Sigmoid colon (tissue), 7 donors: Measurements from ENCODE around the gene ZXDC. TPM values are rescaled to one million over a fixed set of nuclear protein-coding genes. Genes with fewer than 3 reads are reported as not detected.

Experiments used
- DNase-seq: peaks from one replicate; pipeline ENCODE4 v3.0.0-alpha.2; 2019
- H3K27ac ChIP-seq, 4 donors: fragments of 200-600 bp; sonication (generic); one replicate each; pipeline ENCODE4 v1.5.1; 2016 to 2019; ENCODE audit warnings: mild to moderate bottlenecking in 1 of 4
- H3K27me3 ChIP-seq, 3 donors: fragments of 200-600 bp; sonication (generic); one replicate each; pipeline ENCODE4 v1.5.1; 2019; ENCODE audit warnings: mild to moderate bottlenecking in 1 of 3
- H3K36me3 ChIP-seq, 4 donors: fragments of 200-600 bp; sonication (generic); one replicate each; pipeline ENCODE4 v1.5.1; 2016 to 2019
- H3K4me1 ChIP-seq, 4 donors: fragments of 200-600 bp; sonication (generic); one replicate each; pipeline ENCODE4 v1.5.1; 2017 to 2019
- H3K4me3 ChIP-seq, 4 donors: fragments of 200-600 bp; sonication (generic); one replicate each; pipeline ENCODE4 v1.5.1; 2017 to 2019; ENCODE audit warnings: mild to moderate bottlenecking in 2 of 4, moderate library complexity in 1 of 4
- H3K9me3 ChIP-seq, 4 donors: fragments of 200-600 bp in 3 of 4; sonication (generic) in 3 of 4; one replicate each; pipeline versions ENCODE4 v1.5.1 to v1.6.1; 2013 to 2019
- CTCF ChIP-seq, 4 experiments: fragments of 450-650 bp in 3 of 4; fragments of 200-600 bp in 1 of 4; IDR thresholded peaks; one replicate each; pipeline ENCODE4 v1.5.1; 2016 to 2019; ENCODE audit warnings: antibody characterized with exemption in 4 of 4, mild to moderate bottlenecking in 3 of 4, moderate library complexity in 2 of 4
- EP300 ChIP-seq, 4 donors: sonication (generic); formaldehyde crosslinking; IDR thresholded peaks; one replicate each; pipeline ENCODE4 v1.6.1; 2017; ENCODE audit warnings: antibody characterized with exemption in 4 of 4
- POLR2A ChIP-seq, 2 donors: fragments of 450-650 bp; IDR thresholded peaks; one replicate each; pipeline ENCODE4 v1.6.1; 2016; ENCODE audit warnings: antibody characterized with exemption in 2 of 2, mild to moderate bottlenecking in 2 of 2, moderate library complexity in 2 of 2
- POLR2AphosphoS5 ChIP-seq, 4 donors: sonication (generic); formaldehyde crosslinking; IDR thresholded peaks; one replicate each; pipeline ENCODE4 v1.6.1; 2017; ENCODE audit warnings: antibody characterized with exemption in 4 of 4
- WGBS, 2 donors: extraction: QIAGEN DNeasy Blood & Tissue Kit; methylation state at CpG; one replicate each; pipeline ENCODE4 v1.1.7; 2013; 5-methylcytosine and 5-hydroxymethylcytosine counted together
- intact Hi-C: fragments of 100-400 bp; cut with DNase I; formaldehyde crosslinking; loops from one replicate; pipeline ENCODE4 v1.15.1; 2023
- polyA plus RNA-seq, 3 donors: library from polyadenylated mRNA; stranded (reverse); fragments of 200-250 nt; gene quantifications; one replicate each; pipeline ENCODE4 v1.2.3, GENCODE V29; 2013
- total RNA-seq, 4 donors: library from RNA; depleted of rRNA; stranded (reverse); fragments of >200 nt; gene quantifications; one replicate each; pipeline ENCODE4 v1.1.0, GENCODE V29; 2016
- donor health status: healthy with polysubstance abuse.
- donor health status: Bipolar disorder and iron deficiency.
- donor health status: healthy.

ZXDC gene
- total and polyA plus RNA-seq, 7 donors = 5.5 to 33.8 (median 26.4) TPM

- 86 to 92% methylated on average over 14 of the region's 14 CpGs for WGBS, 2 donors
- no peak overlapping the region for H3K27ac ChIP-seq
- intact Hi-C loops = no loop called here
Observed at GRCh38 chr3:126488185-126488584, 12.5 kb upstream of the ZXDC start.

GRCh38 chr3:126487151-126487771 lies 11.6 kb upstream of the ZXDC start:
- Histone ChIP-seq H3K4me3 (no peak overlapping the region), H3K36me3 (no peaks in the 10 kb centered on the region), H3K9me3 (no peaks in the 10 kb centered on the region), H3K4me1 (no peaks in the 10 kb centered on the region), H3K27ac (peak overlapping the region in 1 of 4 donors; percentile 32), H3K27me3 (no peaks in the 10 kb centered on the region)
- no peak for TF ChIP-seq CTCF (IDR thresholded peaks at IDR 0.05)
- no peak for TF ChIP-seq EP300 (IDR thresholded peaks at IDR 0.05)
- TF ChIP-seq POLR2AphosphoS5 (IDR thresholded peaks at IDR 0.05) = no peak
- intact Hi-C loops = no loop called here
- WGBS, 2 donors = 54 to 72% methylated on average over 17 of the region's 17 CpGs
- DNase-seq = no peak

More at GRCh38 chr3:126488185-126488584, 12.5 kb upstream of the ZXDC start:
- Histone ChIP-seq H3K36me3 (no peaks in the 10 kb centered on the region), H3K4me1 (no peaks in the 10 kb centered on the region), H3K27me3 (no peaks in the 10 kb centered on the region), H3K9me3 (no peaks in the 10 kb centered on the region), H3K4me3 (no peak overlapping the region)
- TF ChIP-seq POLR2AphosphoS5 (IDR thresholded peaks at IDR 0.05) (no peak), POLR2A (IDR thresholded peaks at IDR 0.05) (no peak)
- DNase-seq = no peak

GRCh38 chr3:126486360-126486847 lies 10.7 kb upstream of the ZXDC start:
- TF ChIP-seq CTCF (IDR thresholded peaks at IDR 0.05) (no peak), POLR2A (IDR thresholded peaks at IDR 0.05) (no peak), POLR2AphosphoS5 (IDR thresholded peaks at IDR 0.05) (no peak), EP300 (IDR thresholded peaks at IDR 0.05) (no peak)
- no peaks in the 10 kb centered on the region for H3K36me3 ChIP-seq
- no peak for DNase-seq
- H3K27ac ChIP-seq = peak overlapping the region in 1 of 4 donors; percentile 32
- intact Hi-C loops = no loop called here
- WGBS, 2 donors = 82 to 85% methylated on average over 14 of the region's 14 CpGs
- H3K9me3 ChIP-seq = no peaks in the 10 kb centered on the region
- no peak overlapping the region for H3K4me3 ChIP-seq
- H3K4me1 ChIP-seq = no peaks in the 10 kb centered on the region
- no peaks in the 10 kb centered on the region for H3K27me3 ChIP-seq

- no peaks in the 10 kb centered on the region for H3K27me3 ChIP-seq
- no peaks in the 10 kb centered on the region for H3K4me1 ChIP-seq
- intact Hi-C loops = no loop called here
- 97% methylated on average over 9 of the region's 9 CpGs for WGBS, 2 donors
- H3K27ac ChIP-seq = no peak overlapping the region
- H3K9me3 ChIP-seq = no peaks in the 10 kb centered on the region
- H3K36me3 ChIP-seq = no peaks in the 10 kb centered on the region
- no peak for TF ChIP-seq EP300 (IDR thresholded peaks at IDR 0.05)
- TF ChIP-seq POLR2AphosphoS5 (IDR thresholded peaks at IDR 0.05) = no peak
- TF ChIP-seq CTCF (IDR thresholded peaks at IDR 0.05) = no peak
- TF ChIP-seq POLR2A (IDR thresholded peaks at IDR 0.05) = no peak
- no peak for DNase-seq
- no peak overlapping the region for H3K4me3 ChIP-seq
Observed at GRCh38 chr3:126485956-126486355, 10.3 kb upstream of the ZXDC start.

- H3K27ac ChIP-seq = no peak overlapping the region
- no peaks in the 10 kb centered on the region for H3K27me3 ChIP-seq
- 85 to 90% methylated on average over 8 of the region's 8 CpGs for WGBS, 2 donors
- no peaks in the 10 kb centered on the region for H3K4me1 ChIP-seq
- TF ChIP-seq CTCF (IDR thresholded peaks at IDR 0.05) (no peak), POLR2AphosphoS5 (IDR thresholded peaks at IDR 0.05) (no peak), POLR2A (IDR thresholded peaks at IDR 0.05) (no peak), EP300 (IDR thresholded peaks at IDR 0.05) (no peak)
- H3K36me3 ChIP-seq = no peaks in the 10 kb centered on the region
- H3K4me3 ChIP-seq = no peak overlapping the region
- H3K9me3 ChIP-seq = no peaks in the 10 kb centered on the region
- intact Hi-C loops = no loop called here
- DNase-seq = no peak
Observed at GRCh38 chr3:126485176-126485897, 9.6 kb upstream of the ZXDC start.
